Stimulated activated CD4-positive, alpha-beta T cell treated with anti-CD3 and anti-CD28 coated beads, Interleukin-2, amount 100 ng/mL, for 24 hours (primary cell): ENCODE results near the gene LIPE.

Source experiments
- DNase-seq, 2 donors: peaks; one replicate each; pipeline ENCODE4 v3.0.0-alpha.2; 2020

Gene LIPE

GRCh38 chr19:42375415-42376176 lies 51.6 kb downstream of the LIPE start:
- DNase-seq, result no peak

GRCh38 chr19:42374826-42375376 lies 52.3 kb downstream of the LIPE start:
- DNase-seq, result no peak

- DNase-seq, result no peak
These were observed 56.5 kb downstream of the LIPE start for GRCh38 chr19:42370626-42371175.

- no peak for DNase-seq
These were observed 57.1 kb downstream of the LIPE start for GRCh38 chr19:42370068-42370520.

- DNase-seq, result no peak
These were observed 57.6 kb downstream of the LIPE start for GRCh38 chr19:42369433-42370067.

- no peak for DNase-seq
These were observed 58.4 kb downstream of the LIPE start for GRCh38 chr19:42368765-42369164.

GRCh38 chr19:42368360-42368759 lies 58.8 kb downstream of the LIPE start:
- DNase-seq, result no peak

GRCh38 chr19:42367929-42368328 lies 59.3 kb downstream of the LIPE start:
- no peak for DNase-seq

- DNase-seq, result no peak
These were observed 60.5 kb downstream of the LIPE start for GRCh38 chr19:42366673-42367072.

- no peak for DNase-seq
These were observed 63.4 kb downstream of the LIPE start for GRCh38 chr19:42363614-42364346.

- DNase-seq, result no peak
These were observed 64.2 kb downstream of the LIPE start for GRCh38 chr19:42362891-42363440.

- no peak for DNase-seq
These were observed 64.8 kb downstream of the LIPE start for GRCh38 chr19:42362342-42362741.

GRCh38 chr19:42361545-42361910 lies 65.7 kb downstream of the LIPE start:
- DNase-seq, result no peak

GRCh38 chr19:42360787-42361544 lies 66.2 kb downstream of the LIPE start:
- no peak for DNase-seq

- no peak for DNase-seq
These were observed 69.9 kb downstream of the LIPE start for GRCh38 chr19:42357290-42357689.

- DNase-seq, result no peak
These were observed 70.5 kb downstream of the LIPE start for GRCh38 chr19:42356686-42357085.

GRCh38 chr19:42355896-42356295 lies 71.3 kb downstream of the LIPE start:
- no peak for DNase-seq

GRCh38 chr19:42353341-42354015 lies 73.7 kb downstream of the LIPE start:
- DNase-seq, result no peak

GRCh38 chr19:42352301-42353259 lies 74.6 kb downstream of the LIPE start:
- no peak for DNase-seq
